K562 (cell line): ENCODE measurements around the gene NR3C1. TPM values are rescaled to one million over a fixed set of nuclear protein-coding genes. Genes with fewer than 3 reads are reported as not detected.

Source experiments
- ARID2 ChIP-seq: fragments of 450-650 bp; IDR thresholded peaks from 2 replicates; pipeline ENCODE4 v1.6.1; 2017; ENCODE audit warnings: antibody characterized with exemption, mild to moderate bottlenecking
- CREM ChIP-seq: IDR thresholded peaks from 2 replicates; pipeline ENCODE4 v1.6.1; 2014; ENCODE audit warnings: antibody characterized with exemption, low read depth
- E2F4 ChIP-seq: sonication (generic); formaldehyde crosslinking; IDR thresholded peaks from 2 replicates; pipeline ENCODE4 v1.8.0; 2022; ENCODE audit warnings: mild to moderate bottlenecking, low read depth, missing genetic modification reagents
- FOXJ2 ChIP-seq: fragments of 200-800 bp; sonication (Bioruptor generic); IDR thresholded peaks from 2 replicates; pipeline ENCODE4 v1.6.1; 2016; ENCODE audit warnings: missing genetic modification characterization, missing compliant biosample characterization
- HNRNPH1 ChIP-seq: fragments of 200-400 bp; formaldehyde crosslinking; optimal IDR thresholded peaks from 2 replicates; pipeline ENCODE3; 2017; ENCODE audit warnings: low read depth, mild to moderate bottlenecking, low read length, moderate library complexity
- IFI16 ChIP-seq: fragments of 250-450 bp; sonication (Bioruptor Pico); IDR thresholded peaks from 2 replicates; pipeline ENCODE4 v2.1.2; 2022; ENCODE audit warnings: mild to moderate bottlenecking, inconsistent platforms
- MBD1 ChIP-seq: fragments of 250-450 bp; sonication (Bioruptor Pico); IDR thresholded peaks from 2 replicates; pipeline ENCODE4 v1.8.0; 2022; ENCODE audit warnings: inconsistent platforms
- MTA3 ChIP-seq: fragments of 450-650 bp; formaldehyde crosslinking; IDR thresholded peaks from 2 replicates; pipeline ENCODE4 v1.6.1; 2017; ENCODE audit warnings: mild to moderate bottlenecking, borderline replicate concordance
- NONO ChIP-seq, 2 experiments: fragments of 200-400 bp in 1 of 2; fragments of 450-650 bp in 1 of 2; formaldehyde crosslinking in 1 of 2; IDR thresholded peaks; 2 replicates each; pipeline ENCODE4 v1.6.1; 2017; ENCODE audit warnings: low read depth in 2 of 2, mild to moderate bottlenecking in 2 of 2, moderate library complexity in 2 of 2, low read length in 1 of 2
- PHB ChIP-seq: fragments of 250-450 bp; sonication (Bioruptor Pico); IDR thresholded peaks from 2 replicates; pipeline ENCODE4 v1.5.0; 2021
- PML ChIP-seq: IDR thresholded peaks from 2 replicates; pipeline ENCODE4 v1.6.1; 2012; ENCODE audit warnings: low read length, inconsistent platforms
- PRMT5 ChIP-seq: sonication (generic); formaldehyde crosslinking; IDR thresholded peaks from 2 replicates; pipeline ENCODE4 v1.5.0; 2020; ENCODE audit warnings: missing genetic modification reagents
- REST ChIP-seq, 2 experiments: fragments of 450-650 bp; formaldehyde crosslinking in 1 of 2; IDR thresholded peaks; 2 replicates each; pipeline versions ENCODE4 v1.4.0 to v1.6.1; 2014 to 2020; ENCODE audit warnings: mild to moderate bottlenecking in 2 of 2, borderline replicate concordance in 1 of 2, low read depth in 1 of 2
- TRIM28 ChIP-seq: fragments of 450-650 bp; IDR thresholded peaks from 2 replicates; pipeline ENCODE4 v1.6.1; 2017
- U2AF2 ChIP-seq: fragments of 200-400 bp; formaldehyde crosslinking; optimal IDR thresholded peaks from 2 replicates; pipeline ENCODE3; 2017; ENCODE audit warnings: low read depth, mild to moderate bottlenecking, low read length
- ZNF217 ChIP-seq: sonication (generic); formaldehyde crosslinking; IDR thresholded peaks from 2 replicates; pipeline ENCODE4 v1.8.0; 2022; ENCODE audit warnings: mild to moderate bottlenecking, missing genetic modification reagents
- ZNF764 ChIP-seq: fragments of 250-450 bp; sonication (Bioruptor Pico); IDR thresholded peaks from 2 replicates; pipeline ENCODE4 v1.4.0; 2020; ENCODE audit warnings: low read depth, mild to moderate bottlenecking, moderate library complexity
- ZSCAN29 ChIP-seq: fragments of 450-650 bp; IDR thresholded peaks from 2 replicates; pipeline ENCODE4 v1.6.1; 2017
- ZSCAN32 ChIP-seq: fragments of 450-650 bp; formaldehyde crosslinking; IDR thresholded peaks from 2 replicates; pipeline ENCODE4 v1.4.0; 2020; ENCODE audit warnings: mild to moderate bottlenecking, moderate library complexity
- polyA plus RNA-seq, 8 experiments: library from polyadenylated mRNA; depleted of rRNA in 4 of 8; stranded (reverse) in 5 of 8; unstranded in 3 of 8; fragments of >200 nt; fragmentation: Nextera tagmentation in 2 of 8; fragmentation: Illumina TruSeq in 1 of 8; extraction: Ambion mirVana in 2 of 8; extraction: Trizol in 1 of 8; gene quantifications; 2 replicates each; pipeline versions ENCODE4 v1.2.1 to v1.2.3, GENCODE V29; 2011 to 2014; ENCODE audit warnings: inconsistent platforms in 1 of 8, missing spikeins in 1 of 8
- total RNA-seq, 7 experiments: library from RNA; depleted of rRNA in 6 of 7; stranded (reverse); fragments of >200 nt in 6 of 7; fragmentation: Illumina TruSeq in 2 of 7; extraction: Trizol in 2 of 7; gene quantifications; 2 replicates each; pipeline versions ENCODE4 v1.2.1 to v1.2.3, GENCODE V29; 2011 to 2021; ENCODE audit warnings: low replicate concordance in 1 of 7

Gene NR3C1
- total and polyA plus RNA-seq, 9 of the 15 experiments (the other 6 are each of a cell fraction or from before 2014, with no cell fraction given) = 8.2 to 36.0 (median 15.0) TPM

GRCh38 chr5:143248822-143249579 lies 154.5 kb downstream of the NR3C1 start (continued):
- TF ChIP-seq IFI16 (CRISPR knock-in tag) (no peak), FOXJ2 (no peak), MBD1 (CRISPR knock-in tag) (no peak), TRIM28 (0 out of 2 replicates have a peak, but pooled peaks have one; percentile 10), ZSCAN32 (no peak), PRMT5 (CRISPR knock-in tag) (no peak), HNRNPH1 (no peak), MTA3 (peak; percentile 17; the same call in 1 of the 2 replicates), REST (IDR thresholded peaks at IDR 0.05; ENCODE audit: borderline replicate concordance) (no peak), REST (CRISPR knock-in tag; IDR thresholded peaks at IDR 0.05; ENCODE audit: low read depth) (no peak), ZNF764 (CRISPR knock-in tag) (no peak), NONO (IDR thresholded peaks at IDR 0.05; ENCODE audit: low read depth in 2 of 2, low read length in 1 of 2) (no peak), PHB (CRISPR knock-in tag) (no peak), U2AF2 (no peak), E2F4 (CRISPR knock-in tag) (no peak), PML (no peak), CREM (no peak), ARID2 (no peak), ZSCAN29 (no peak), ZNF217 (no peak)
